CD4-positive, alpha-beta T cell treated with Interleukin-12 subunit alpha and Interleukin-12 subunit beta, for 1 hour (primary cell): ENCODE data around the gene SHISA6.
"Not testable (repeated sequence)": the region's sequence is repeated elsewhere in the genome, so short reads cannot be mapped to it uniquely, and the experiment has no call there.

Source experiments
- DNase-seq: peaks from one replicate; pipeline ENCODE4 v3.0.0-alpha.2; 2020

SHISA6 gene

DNA sequence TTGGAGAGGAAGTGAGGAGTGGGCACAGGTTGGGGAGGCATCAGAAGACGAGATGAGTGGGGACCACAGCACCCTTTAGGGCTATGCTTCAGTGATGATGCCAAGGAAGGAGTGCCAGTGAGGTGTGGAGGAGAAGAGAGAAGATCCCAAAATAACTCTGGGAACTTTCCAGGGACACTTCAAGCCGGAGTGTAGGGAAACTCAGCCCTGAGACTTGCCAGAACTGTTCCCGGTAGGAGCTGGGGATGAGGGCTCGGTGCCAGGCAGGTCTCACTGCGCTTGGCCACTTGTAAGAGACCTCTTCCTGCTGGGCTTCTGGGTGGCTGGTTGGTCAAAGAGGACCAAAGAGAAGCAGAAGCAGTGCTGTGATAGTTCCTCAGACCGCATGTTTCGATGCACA is 63.6 kb downstream of the SHISA6 start:
- DNase-seq = no peak

- DNase-seq = no peak
These were observed 64.5 kb downstream of the SHISA6 start for GRCh38 chr17:11305524-11305923.

GRCh38 chr17:11308531-11308930 is 67.5 kb downstream of the SHISA6 start:
- DNase-seq = no peak

GRCh38 chr17:11309033-11309432 is 68.0 kb downstream of the SHISA6 start:
- no peak for DNase-seq

GRCh38 chr17:11309850-11310249 is 68.8 kb downstream of the SHISA6 start:
- no peak for DNase-seq

- not testable (repeated sequence) for DNase-seq
These were observed 75.4 kb downstream of the SHISA6 start for GRCh38 chr17:11316451-11316850.

GRCh38 chr17:11318207-11318606 is 77.2 kb downstream of the SHISA6 start:
- DNase-seq = no peak

DNA sequence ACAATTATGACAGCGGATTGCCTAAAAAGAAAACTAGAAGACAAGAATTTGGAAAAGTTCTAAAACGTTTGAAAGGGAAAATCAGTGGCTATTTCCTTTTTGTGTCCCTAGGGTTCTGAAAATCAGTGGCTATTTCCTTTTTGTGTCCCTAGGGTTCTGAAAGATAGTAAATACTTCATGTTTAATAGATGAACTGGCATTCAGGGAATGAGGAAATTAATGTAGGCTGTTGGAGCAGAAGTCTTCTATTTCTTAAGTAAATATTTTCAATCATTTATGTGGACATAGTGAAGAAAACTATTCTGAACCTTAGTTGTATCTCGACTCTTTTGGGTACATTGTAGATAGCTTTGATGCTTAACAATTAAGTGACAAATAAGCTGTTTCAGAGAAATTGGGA is 78.9 kb downstream of the SHISA6 start:
- DNase-seq = no peak

DNA sequence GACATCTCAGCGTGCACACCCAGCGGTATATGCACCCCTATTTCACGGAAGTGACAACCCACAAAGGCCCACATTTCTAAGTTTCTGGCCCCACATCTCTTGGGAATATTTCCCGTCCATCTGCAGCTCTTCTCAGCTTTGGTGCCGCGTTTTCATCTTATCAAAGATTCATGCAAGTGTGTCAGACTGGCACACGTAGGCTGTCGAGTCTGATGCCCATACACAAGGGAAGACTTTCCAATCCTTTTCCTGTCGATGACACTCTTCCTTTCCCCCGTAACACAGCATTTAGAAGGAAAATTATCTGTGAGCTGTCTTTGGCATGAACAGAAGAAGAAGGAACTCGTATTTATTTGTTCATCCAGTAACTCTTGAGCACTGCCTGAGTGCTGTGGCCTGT is 83.0 kb downstream of the SHISA6 start:
- no peak for DNase-seq

DNA sequence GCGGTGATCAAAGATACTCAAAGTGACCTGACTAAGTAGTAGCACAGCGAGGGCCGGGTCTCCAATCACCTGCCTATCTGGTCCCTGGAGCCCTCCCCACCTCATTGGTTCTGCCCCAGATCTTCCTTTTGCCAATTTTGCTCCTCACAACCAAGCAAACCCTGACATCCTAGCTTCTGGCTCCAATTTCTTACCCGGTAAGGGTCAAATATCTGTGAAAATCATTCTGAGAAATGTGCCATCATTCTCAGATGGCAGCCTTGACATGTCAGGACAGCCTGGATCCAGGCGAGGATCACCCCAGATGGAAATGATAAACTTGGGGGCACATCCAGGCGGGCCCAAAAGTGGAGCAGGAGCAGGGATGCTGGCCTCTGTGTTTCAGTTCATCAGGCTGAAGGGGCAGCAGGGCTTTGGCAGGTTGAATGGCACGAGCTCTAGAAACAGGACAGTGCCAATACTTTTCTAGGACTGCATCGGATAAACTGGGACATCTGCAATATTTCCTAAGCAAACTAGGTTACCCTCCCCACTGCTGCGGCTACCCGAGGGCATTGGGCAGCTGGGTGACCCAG is 83.9 kb downstream of the SHISA6 start:
- DNase-seq = no peak

DNA sequence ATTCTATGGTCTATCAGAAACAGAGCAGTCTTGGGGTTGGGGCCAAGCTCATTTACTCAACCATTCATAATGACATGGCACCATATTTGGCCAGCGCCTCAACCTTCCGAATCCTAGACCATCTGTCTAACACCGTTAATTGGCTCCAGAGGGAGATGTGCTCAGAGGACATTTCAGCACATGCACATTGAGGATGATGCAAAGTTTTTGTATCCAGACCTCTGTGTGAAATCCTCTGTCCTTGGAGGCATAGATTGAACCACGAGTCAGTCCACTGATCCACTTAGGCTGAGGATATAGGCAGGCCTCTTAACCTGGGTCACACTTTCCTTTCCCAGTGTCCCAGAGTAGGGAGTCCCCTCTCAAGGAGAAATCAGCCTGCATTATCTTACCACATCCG is 85.5 kb downstream of the SHISA6 start:
- no peak for DNase-seq

DNA sequence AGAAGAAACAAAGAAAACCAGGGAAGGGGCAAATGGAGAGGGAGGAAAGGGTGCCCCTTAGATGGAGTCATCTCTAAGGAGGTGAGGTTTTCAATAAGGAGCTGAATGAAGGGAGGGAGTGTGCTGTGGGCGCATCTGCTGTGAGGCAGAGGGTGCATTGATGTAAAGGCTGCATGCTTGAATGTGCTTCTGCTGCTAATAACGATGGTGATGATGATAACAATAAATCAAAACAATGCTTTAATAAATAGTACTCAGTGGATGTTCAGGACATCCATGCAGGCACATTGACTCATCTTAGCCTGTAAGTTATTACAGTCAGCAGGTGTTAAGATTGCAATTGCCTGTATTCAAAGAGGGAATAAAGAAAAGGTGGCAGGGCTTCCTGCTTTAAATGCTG is 87.8 kb downstream of the SHISA6 start:
- DNase-seq = no peak

- no peak for DNase-seq
These were observed 89.0 kb downstream of the SHISA6 start for GRCh38 chr17:11330006-11330405.

DNA sequence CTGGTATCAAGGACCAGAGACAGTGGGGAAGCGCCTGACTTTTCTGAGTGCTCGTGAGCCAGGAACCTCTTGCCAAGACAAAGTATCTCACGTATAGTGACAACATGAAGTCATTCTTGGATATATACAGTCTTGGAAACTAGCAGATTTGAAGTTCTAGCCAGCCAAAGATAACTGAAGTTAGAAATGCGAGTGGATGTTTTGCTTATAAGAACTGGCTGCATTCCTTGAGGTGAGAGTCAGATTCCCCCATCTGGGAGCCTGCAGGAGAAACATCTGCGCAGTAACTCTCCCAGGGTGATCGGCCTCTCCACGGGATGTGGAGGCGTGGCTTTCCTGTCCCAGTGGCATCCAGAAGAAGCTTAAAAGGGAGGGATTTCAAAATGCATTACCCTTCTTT is 89.8 kb downstream of the SHISA6 start:
- DNase-seq = no peak

DNA sequence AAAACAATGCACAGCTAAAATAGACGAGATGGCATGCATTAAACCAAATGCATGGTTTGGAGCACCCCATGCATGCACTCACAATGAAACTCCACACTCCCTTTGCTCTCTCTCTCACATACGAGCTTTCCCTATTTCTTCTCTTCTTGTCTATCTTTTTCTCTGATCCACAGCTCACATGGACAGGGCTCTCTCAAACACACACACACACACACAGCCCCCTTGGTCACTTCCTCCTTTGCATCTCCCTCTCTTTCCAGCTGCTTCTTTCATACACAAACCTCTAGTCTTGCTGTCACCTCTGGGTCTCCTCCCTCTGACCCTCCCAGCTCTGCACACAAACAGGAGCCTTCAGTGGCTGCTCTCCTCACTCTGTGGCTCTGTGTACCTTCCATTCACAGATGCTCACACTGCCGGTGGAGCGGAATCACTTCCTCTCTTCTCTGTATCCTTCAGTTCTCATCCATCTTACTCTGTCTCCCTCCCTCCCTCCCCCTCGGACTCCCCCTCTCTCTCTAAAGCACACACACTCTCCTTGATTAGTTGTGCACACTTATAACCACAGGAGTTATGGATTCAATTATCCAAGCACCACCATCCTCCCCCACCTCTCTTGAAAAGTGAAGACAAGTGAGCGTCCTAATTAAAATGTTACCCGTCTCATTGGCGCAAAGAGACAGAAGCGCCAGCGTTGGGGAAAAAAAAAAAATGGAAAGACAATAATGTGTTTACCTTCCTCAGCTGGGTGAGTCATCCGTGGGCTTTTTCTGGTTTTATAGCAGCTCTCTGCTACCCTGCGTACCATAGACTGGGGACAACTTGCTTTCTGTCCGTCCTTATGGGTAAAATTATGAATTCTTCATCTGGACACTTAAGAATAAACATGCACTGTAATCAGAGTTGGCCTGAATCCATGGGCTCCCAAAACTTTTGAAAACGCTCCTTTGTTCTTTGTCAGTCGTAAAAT is 90.8 kb downstream of the SHISA6 start:
- no peak for DNase-seq

DNA sequence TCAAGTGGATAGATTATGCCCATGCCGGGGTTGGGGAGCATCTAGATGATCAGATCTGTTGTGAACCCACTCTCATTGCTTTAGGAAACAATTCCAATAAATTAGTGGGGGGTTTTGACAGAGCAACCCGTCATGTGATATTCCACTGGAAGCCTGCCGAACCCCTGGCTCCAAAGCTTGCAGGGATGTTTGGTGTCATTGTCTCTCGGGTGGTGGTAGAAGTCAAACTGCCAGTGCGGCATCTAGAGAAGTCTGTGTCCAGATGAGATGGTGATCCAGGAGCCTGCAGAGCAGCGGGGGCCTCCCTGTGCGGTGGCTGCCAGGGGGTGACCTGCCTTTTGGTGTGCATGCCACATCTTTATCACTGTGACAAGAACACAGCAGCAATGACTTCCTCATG is 91.7 kb downstream of the SHISA6 start:
- DNase-seq = no peak

DNA sequence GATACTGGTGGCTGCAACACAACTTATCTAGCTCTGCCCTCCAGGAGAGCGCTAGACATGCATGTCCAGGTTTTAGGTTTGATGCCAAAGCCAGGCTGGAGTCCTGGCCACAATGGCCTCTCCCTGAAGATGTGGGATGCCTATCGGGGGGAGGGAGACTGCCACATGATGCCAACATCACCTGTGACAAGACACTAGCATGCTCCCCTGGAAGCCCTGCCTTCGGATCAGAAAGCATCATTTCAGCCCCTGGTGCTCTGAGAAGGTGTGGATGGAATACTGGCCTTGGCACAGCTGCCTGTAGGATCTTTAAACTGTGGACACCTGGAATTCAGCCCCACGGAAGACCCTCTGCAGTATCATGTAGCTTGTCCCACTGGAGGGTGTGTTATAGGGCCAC is 93.5 kb downstream of the SHISA6 start:
- DNase-seq = no peak

- no peak for DNase-seq
These were observed 95.3 kb downstream of the SHISA6 start for GRCh38 chr17:11336290-11336689.

- no peak for DNase-seq
These were observed 99.8 kb downstream of the SHISA6 start for GRCh38 chr17:11340803-11341202.

DNA sequence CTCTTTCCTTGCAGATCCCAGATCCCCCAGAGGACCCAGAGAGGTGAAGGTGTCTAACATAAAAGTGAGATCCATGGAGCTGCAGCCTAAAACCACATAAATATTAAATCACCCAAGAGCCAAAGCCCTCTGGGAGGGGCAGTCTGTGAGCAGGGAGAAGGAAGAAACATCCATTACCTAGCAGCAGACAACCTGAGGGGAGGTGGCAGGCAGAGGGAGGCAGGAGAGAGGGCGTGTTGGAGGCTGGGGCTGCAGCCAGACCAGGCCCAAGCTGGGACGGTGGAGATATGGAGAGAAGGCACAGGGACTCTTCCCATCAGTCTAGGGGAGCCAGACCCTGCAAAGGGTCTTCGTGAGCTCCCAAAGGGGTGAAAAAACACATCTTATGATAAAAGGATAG is 101.1 kb downstream of the SHISA6 start:
- DNase-seq = no peak

DNA sequence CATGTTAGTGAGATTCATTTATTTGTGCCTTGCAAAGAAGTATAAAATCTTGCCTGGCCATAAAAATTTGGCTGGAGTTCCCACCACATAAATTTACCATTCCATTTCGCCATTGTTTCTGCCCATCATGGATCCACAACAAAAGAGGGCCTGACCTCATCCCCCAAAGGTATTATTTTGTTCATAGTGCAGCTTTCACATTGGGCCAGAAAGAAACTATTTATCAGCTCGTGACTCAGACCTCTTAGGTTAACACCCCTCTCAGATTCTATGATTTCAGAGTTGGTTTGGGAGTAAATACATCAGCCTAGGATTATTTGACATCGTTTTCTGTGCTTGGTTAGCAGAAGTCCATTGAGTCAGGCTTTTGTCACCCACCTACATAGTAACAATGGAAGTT is 108.1 kb downstream of the SHISA6 start:
- no peak for DNase-seq

DNA sequence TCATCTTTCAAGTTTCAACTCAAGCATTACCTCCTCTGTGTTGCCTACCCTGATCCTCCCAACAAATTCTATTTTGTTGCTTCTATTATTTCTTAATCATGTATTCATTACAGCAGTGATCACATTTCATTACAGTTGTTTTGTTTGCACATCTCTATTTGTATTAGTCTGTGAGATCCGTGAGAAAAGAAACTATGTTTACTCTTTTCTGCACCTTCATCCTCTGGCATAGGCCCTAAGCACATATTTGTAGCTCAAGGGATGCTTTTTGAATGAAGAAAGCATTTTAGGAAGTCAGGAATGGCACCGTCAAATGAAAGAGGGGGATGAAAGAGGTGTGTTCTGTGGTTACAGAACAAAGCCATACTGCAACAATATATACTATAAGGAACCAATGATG is 110.5 kb downstream of the SHISA6 start:
- DNase-seq = no peak

DNA sequence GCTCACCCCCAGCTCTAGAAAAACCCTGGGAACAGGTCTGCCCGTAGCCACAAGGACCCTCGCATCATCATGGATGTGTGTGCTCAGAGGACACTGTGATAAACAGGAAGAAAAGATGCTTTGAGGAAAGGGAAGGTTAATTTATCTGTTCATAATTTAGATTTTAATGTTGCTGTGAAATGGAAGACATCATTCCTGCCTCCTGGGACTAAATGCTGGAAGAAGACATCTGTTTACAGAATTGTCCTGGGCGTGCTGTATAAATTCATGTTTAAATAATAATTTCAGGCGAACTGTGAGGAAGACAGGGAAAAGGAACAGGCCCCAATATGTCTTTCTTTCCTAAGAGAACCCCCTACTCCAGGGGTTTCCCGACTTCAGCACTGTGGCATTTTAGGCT is 112.6 kb downstream of the SHISA6 start:
- no peak for DNase-seq

DNA sequence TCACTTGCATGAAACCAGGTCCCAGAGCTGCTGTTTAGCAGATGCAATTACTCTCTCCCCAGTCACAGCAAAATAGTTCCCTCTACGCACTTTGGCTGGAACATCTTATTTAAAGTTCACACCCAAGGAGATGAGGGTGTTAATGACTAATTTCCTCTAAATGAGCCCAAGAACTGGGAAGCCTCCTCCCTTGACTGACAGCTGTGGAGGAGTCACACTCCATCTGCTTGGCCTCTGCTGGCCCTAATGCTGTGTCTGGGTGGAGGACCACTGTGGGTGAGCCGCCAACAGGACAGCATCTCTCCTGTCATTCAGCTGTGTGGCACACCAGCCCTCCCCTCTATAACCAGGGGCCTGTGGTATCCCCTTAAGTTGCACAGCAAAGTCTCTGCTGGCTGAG is 115.4 kb downstream of the SHISA6 start:
- no peak for DNase-seq
